GM18868 (cell line): ENCODE data around the gene CCR1.
"Not testable (repeated sequence)": the region's sequence is repeated elsewhere in the genome, so short reads cannot be mapped to it uniquely, and the experiment has no call there.

Source experiments
- ATAC-seq: cut with Tn5 transposase; IDR thresholded peaks from one replicate; pipeline ENCODE4 v1.9.1; 2021; ENCODE audit warnings: mild to moderate bottlenecking, moderate library complexity; ENCODE audit not compliant: unreplicated experiment

Gene CCR1

GRCh38 chr3:46213201-46213600, 5.1 kb upstream of the CCR1 start:
- no peak for ATAC-seq

- no peak for ATAC-seq
These were observed 4.0 kb upstream of the CCR1 start for GRCh38 chr3:46212101-46212500.

GRCh38 chr3:46209746-46210470, 1.8 kb upstream of the CCR1 start:
- no peak for ATAC-seq

GRCh38 chr3:46209053-46209452, 940 bp upstream of the CCR1 start:
- ATAC-seq: no peak

GRCh38 chr3:46207514-46207913, 599 bp downstream of the CCR1 start:
- ATAC-seq: not testable (repeated sequence)

GRCh38 chr3:46206282-46207015, 1.7 kb downstream of the CCR1 start:
- no peak for ATAC-seq

GRCh38 chr3:46205286-46205960, 2.7 kb downstream of the CCR1 start:
- no peak for ATAC-seq

- no peak for ATAC-seq
These were observed 4.4 kb downstream of the CCR1 start for GRCh38 chr3:46203681-46204080.

GRCh38 chr3:46202535-46202934, 5.6 kb downstream of the CCR1 start:
- no peak for ATAC-seq

GRCh38 chr3:46200790-46201189, 7.3 kb downstream of the CCR1 start:
- no peak for ATAC-seq

- ATAC-seq: no peak
These were observed 7.9 kb downstream of the CCR1 start for GRCh38 chr3:46200211-46200610.

- no peak for ATAC-seq
These were observed 11.7 kb downstream of the CCR1 start for GRCh38 chr3:46196261-46196957.

- ATAC-seq: no peak
These were observed 13.1 kb downstream of the CCR1 start for GRCh38 chr3:46194868-46195553.

- ATAC-seq: no peak
These were observed 14.7 kb downstream of the CCR1 start for GRCh38 chr3:46193436-46193835.

- ATAC-seq: no peak
These were observed 15.2 kb downstream of the CCR1 start for GRCh38 chr3:46192939-46193338.

- no peak for ATAC-seq
These were observed 16.4 kb downstream of the CCR1 start for GRCh38 chr3:46191730-46192129.

GRCh38 chr3:46188708-46189107, 19.4 kb downstream of the CCR1 start:
- ATAC-seq: no peak

- no peak for ATAC-seq
These were observed 20.2 kb downstream of the CCR1 start for GRCh38 chr3:46187876-46188275.

GRCh38 chr3:46187341-46187700, 20.8 kb downstream of the CCR1 start:
- ATAC-seq: peak; percentile 27

- ATAC-seq: peak; percentile 77
These were observed 21.4 kb downstream of the CCR1 start for GRCh38 chr3:46186471-46187340.
